NCI-H82 treated with DMSO at 0.1 percent for 48 hours (cell line): ENCODE measurements around the gene ANTXR1.

Experiments used
- DNase-seq: peaks from one replicate; lab custom pipeline; 2025; ENCODE audit not compliant: unreplicated experiment; lab: John Stamatoyannopoulos, UW

ANTXR1 gene

DNA sequence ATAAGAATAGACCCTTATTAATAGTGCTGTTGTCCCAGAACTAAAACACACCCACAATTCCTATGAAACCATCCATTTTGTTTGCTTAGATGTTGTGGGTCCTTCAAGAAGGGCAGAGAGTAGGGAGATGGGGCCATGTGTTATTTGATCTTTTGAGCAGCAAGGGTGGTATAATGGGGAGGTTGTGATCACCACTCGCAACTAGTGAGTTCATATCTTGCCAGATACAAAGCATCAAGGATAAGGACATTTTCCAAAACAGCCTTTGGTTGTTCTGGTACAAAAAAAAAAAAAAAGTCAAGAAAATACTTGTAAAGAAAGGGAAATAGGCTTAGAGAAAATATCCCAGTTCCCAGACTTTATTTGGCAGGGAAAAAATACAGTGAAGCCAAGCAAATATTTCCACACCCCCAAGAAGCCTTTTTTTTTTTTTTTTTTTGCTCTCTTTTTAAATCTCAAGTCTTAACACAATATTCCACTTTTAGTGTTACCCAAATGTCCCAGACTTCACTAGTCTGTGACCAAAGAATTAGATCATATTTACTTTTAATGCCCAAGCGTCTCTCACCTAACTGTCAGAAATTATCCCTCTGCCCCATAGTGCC lies 54.1 kb downstream of the ANTXR1 start:
- no peak for DNase-seq

DNA sequence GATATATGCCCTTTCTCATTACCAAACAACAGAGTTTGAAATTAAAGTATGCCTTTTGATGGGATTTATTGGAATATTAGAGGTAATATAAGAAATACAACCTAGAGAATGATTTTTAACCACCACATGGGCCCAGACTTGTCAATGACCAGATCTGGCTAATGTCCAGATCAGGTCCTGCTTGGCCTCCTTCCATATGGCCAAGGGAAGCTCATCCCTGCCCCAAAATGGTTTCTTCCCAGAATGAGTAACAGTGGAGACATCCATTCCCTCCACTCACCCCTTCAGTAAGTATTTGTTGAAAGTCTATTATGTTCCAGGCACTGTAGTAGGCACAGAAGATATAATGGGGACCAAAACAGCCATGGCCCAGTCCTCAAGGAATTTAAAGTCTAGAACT lies 54.9 kb downstream of the ANTXR1 start:
- DNase-seq, result no peak

DNA sequence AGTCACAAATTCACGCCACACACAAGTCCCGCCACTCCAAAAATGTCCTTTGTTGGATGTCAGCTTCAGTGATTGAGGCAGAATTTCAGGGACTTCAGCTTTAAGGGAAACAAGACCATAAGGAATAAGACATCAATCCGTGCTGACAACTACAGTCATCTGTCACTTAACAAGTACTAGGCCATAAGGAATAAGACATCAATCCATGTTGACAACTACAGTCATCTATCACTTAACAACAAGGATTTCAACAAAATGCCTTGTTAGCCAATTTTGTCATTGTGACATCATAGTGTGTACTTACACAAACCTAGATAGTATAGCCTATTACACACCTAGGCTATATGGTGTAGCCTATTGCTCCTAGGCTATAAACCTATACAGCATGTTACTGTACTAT lies 58.0 kb downstream of the ANTXR1 start:
- no peak for DNase-seq

DNA sequence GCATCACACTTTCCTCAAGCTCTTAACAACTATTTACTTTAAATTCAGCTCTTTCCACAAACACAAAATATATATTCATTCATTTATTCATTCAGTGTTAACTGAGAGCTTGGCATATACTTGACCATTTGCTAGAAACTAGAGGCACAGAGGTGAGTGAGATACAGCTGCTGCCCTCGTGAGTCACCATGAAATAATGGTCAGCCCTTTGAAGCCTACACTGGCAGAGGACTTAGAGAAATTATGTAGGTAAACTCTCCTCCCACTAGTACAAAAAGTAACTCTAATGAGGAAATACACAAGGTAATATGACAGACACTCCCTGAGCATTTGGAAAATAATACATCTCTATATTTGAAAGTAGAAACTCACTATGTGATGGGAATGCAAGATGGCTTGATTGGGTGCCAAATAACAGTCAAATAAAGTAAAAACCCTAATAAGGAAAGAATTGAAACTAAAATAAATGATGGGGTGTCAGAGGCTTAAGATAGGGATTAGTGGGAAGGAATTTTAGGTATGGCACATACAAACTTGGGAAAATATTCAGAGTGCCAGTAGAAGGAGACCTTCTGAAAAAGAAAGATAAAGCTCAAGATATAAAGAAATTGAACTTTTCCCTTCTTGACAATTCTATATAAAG lies 61.1 kb downstream of the ANTXR1 start:
- DNase-seq, result no peak

DNA sequence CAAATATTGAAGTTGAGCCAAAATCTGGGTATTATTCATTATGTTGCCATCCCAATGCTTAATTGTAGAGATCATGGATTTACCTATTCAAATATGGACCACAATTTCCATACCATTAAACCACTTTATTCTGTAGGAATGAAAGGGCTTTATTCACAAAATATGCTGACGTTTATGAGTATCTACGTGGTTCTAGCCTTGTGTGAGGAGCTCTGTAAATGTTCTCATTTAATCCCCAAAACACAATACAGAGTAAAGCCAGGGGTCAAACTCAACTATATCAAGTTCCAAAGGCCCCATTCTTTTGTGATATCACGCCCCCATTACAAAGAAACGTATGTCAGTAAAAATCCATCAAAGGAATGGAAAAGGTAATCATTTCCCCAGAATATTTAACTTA lies 61.9 kb downstream of the ANTXR1 start:
- DNase-seq, result no peak

DNA sequence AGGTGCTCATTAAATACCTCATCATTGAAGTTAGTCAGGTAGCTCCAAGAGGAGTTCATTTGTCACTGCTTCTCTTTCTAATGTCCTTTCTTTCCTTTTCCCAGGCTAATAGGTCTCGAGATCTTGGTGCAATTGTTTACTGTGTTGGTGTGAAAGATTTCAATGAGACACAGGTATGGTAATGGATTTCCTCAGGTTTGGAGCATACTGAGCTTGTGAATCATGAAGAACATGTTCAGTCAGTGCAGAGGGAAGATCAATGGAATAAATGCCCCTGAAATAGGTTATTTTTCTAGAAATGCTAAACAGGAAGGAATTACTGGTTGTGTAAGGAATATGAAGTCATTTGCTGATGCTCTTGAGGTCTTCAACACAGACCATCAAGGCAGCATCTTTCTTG lies 62.5 kb downstream of the ANTXR1 start:
- DNase-seq, result no peak

DNA sequence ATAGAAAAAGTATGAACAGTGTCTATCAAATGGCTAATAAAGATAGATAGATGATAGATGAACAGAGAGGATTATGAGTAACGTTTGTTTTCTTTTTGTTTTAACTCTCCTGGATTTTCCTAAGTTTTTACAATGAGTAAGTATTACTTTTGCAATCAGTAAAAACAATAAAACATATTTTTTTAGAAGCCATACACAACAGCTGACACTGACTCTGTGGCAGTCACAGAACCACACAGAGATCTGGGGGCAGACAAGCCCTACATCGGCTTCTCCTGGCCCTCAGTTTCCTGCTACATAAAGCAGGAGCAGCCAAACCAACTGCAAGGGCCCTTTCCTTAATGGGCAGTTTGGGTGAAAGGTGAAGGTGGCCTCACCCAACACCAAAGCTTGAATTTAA lies 63.6 kb downstream of the ANTXR1 start:
- DNase-seq, result no peak

DNA sequence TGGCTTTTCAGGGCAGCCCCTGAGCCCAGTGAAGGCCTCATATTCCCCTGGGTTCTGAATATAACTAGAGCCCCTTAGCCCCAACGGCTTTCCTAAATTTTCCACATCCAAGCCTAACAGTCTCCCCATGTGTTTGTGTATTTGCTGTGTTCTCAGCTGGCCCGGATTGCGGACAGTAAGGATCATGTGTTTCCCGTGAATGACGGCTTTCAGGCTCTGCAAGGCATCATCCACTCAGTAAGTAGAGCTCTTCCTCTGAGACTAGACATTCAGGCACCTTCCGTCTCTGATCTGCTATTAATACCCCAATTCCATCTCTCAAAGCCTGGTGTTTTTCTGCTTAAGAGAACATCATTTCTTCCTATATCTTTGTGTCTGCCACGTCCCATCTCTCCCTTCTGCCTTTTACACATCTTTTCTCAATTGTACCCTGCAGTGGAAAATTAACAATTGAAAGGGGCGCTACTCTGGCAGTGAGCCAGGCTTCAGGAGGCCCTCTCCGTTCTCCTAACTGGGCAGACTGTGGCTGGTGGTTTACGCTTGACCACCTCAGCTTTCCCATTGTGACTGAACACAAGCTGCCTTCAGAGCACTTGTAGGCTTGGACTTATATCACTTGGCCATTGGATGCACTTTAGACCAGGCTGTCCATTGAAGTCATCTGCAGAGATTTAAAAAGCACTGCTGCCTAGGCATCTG lies 64.4 kb downstream of the ANTXR1 start:
- DNase-seq, result no peak

DNA sequence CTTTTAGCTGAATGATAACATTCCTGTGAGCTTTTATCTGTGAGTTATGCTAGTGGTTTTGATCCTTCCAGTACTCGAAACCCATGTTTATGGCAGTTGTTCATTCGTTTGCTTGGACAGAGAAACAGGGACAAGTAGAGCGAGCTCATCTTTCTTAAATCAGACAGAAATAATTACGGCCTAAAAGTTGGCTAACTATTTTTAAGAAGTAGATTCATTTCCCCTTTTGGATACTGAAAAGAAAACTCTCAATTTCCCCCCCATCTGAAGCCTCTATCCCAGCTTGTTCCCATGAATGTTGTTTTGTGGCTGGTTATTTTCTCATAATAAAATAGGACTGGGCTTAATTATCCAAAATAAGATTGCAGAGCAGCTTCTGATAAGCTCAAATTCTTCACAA lies 67.1 kb downstream of the ANTXR1 start:
- DNase-seq, result no peak

DNA sequence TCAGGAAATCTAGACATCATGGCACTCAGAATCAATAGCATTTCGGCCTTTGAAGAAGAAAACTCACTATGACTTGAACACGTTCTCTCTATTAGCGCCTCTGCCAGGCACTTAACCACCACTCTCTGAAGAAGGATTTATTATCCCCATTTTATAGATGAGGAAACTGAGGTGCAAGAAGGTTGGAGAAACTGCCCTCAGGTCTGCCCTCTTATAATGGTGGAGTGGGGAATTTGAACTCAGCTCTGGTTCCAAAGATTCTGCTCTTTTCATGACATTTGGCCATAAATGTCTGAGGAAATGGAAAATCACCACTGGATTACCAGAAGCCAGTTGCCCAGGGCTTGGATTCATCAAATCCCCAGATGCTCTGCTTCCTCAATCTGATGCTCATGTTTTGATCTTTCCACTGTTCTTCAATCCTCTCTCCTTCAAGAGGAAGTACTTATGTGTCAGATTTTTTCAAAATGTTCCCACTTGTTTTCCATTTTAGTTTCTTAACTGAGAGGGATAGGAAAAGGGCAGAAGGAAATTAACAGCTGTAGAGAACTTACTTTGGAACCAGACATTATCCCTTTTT lies 68.1 kb downstream of the ANTXR1 start:
- no peak for DNase-seq

DNA sequence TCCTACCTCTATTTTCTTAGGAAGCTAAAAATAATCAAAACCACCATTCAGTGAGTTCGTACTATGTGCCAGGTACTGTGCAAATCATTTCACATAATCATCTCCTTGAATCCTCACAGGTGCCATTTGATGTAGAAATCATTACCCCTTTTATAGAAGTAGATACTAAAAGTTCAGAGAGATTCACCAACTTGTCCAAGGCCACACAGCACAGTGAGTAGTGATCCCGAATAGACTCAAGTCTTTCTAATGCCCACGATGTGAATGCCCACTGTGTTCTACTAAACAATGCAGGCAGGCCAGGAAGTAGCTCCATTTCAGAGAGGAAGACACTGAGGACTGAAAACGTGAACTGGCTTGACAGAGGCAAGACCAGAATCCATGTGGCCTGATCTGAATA lies 68.8 kb downstream of the ANTXR1 start:
- no peak for DNase-seq

DNA sequence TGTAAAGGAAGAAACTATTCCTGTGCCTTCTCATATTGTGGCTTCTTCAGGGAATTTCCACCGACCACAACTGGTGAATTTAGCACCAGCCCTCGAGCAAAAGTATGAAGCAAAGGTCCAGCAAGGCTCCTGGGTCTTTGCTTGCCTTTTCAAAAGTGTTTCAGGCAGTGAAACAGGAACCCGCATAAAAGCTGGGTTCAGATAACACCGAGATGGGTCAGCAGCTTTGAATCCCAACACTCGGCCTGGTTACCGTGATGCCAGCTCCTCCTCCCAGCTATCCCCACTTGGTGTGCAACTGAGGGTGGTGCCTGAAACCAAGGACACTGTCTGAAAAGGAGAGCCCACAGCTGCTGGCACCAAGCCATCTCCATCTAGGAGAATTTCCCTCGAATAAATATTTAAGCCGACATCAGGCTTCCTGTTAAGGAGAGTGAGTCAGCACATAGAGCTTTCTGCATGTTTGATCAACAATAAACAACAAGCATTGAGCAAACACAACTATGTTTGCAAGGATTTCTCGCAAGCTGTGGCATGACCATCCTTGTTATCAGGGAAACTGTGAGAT lies 69.5 kb downstream of the ANTXR1 start:
- DNase-seq, result no peak

DNA sequence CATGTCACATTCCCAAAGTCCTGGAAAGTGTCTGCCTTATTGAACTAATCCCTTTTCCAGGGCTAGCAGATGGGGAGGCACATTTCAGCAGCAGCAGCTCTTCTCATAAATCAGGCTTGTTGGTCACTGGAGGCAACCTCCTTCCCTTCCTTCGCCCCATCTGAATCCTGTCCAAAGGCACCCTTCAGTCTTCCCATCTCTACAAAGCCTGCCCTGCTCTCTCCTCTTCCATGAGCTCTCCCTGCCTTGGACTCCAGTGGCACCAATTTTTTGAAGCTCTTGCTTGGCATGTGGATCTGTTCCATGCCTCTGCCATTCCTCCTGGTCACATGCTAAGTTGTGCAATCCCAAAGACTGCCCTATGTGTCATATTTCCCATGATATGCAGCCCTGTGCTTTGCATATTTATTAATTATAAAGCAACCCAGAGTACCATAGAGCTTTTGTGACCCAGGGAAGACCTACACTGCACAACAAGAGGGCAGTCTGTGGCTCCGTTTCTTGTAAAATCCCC lies 70.3 kb downstream of the ANTXR1 start:
- peak; percentile 84 for DNase-seq

DNA sequence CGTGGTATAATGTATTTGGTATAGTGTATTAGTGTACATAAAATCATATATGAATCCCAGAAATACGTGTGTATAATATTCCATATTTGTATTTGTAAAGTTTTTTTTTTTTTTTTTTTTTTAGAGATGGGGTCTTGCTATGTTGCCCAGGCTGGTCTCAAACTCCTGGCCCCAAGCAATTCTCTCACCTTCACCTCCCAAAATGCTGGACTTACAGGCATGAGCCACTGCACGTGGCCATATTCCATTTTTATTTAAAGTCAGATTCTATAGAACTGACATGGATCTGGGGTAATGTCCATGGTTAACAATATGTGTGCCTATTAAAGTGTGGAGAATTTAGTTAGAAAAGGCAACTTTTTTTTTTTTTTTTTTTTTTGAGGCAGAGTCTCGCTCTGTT lies 71.5 kb downstream of the ANTXR1 start:
- DNase-seq, result no peak

DNA sequence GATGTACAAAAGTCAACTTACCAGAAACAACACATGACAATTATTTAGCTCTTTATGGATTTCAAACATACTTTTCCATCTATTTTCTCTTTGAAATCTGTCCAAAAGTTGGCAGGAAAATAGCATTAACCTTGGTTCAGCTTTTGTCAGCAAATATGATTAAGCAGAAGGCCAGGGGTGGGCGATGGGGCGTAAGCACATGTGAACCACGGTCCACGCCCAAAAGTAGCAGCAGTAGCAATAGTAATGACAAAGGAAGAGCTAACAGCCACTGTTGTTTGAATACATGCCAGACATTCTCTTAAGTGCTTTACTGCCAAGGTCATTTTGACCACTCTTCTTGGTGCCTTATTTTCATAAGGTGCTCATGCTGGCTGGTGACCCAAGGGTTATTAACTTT lies 73.5 kb downstream of the ANTXR1 start:
- no peak for DNase-seq

DNA sequence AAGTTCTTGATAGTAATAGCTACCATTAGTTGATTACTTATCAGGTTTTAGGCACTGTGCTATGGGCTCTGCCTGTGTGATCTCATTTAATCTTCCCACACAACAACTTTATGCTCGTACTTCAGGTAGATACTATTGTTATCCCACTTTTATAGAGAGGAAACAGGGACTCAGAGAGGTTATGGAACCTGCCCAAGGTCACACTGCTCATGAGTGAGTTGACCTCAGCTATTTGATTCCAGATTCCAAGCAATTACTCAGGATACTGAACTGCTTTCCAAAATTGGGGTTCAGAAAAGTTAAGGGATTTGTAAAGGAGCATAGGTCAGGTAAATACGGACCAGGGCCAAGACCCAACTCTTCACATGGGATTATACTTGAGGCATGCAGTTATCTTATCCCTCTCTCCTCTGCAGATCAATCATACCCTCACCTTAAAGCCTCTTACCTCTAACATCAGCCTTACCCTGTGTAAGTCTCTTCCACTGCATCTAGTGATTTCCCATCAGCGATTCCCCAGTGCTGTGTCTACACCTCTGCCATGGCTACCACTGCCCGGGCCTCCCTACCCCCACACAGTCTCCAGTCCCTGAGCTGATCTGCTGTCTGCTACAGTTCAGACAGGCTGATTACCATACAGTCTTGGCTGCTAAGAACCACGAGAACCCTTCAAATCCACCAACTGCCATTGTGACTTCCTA lies 74.4 kb downstream of the ANTXR1 start:
- no peak for DNase-seq

DNA sequence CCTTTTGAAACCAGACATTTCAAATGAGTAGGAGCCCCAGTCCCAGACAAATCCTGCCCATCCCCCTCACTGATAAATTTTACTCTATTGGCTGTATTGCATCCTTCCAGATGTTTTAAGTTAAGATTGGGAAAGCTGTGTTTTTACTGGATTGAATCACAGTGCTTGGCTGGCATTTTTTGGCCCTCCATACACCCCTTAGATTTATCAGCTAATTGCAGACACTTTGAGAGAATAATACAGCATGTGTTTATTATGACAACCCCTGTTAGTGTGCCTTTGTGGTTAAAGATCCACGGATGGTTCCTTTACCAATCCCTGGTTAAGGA lies 74.9 kb downstream of the ANTXR1 start:
- no peak for DNase-seq

DNA sequence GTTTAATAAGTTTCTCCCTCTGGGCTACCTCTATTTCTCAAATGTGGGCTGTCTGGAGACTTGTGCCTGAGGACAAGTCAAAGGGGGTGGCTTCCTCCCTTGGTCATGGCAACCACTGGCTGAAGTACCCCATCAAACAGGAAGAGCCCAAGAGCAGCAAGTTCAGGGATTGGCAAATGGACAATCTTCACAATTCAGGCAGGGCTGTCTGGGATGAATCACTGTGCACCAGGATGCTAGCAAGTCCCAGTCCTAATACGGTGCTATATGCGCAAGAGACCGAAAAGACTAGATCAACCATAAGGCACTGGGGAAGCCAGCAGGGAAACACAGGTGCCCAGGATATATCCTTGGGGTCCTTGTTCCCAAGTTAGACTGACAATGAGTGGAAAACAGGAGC lies 75.5 kb downstream of the ANTXR1 start:
- DNase-seq, result no peak

DNA sequence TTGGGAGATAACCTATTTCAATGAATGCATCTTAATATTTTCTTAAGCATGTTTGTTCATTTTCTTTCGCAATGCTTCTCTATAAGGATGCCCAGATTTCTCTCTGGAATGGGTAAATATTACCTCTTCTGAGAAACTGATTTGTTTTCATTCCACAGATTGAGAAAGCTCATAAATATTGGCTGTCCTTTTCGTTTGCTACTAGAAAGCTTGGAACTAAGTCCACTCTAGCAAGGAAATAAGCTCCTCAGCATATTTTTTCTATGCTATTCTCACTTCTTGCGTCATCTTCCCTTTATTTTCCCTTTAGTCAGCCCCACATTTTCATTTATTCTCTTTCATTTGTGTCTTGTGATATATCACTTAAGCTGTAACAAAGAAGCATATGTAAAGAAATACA lies 76.3 kb downstream of the ANTXR1 start:
- DNase-seq, result no peak

DNA sequence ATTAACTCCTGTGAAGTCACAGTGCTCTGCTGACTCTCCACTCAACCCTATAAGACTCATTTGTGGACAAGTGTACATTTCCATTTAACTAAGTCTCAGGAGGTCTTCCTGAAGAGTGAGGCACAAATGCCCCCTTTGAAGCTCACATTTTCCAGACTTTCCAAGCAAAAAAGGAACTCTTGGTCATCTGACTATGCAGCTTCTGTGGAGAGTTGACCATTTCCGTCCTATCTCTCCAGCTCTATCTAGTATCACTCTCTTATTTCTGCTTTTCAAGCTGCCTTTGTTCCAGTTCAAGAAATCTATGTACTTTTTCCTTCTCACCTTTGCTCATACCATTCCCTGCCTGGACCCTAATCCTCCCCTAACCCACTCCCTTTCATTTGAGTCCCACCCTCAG lies 77.0 kb downstream of the ANTXR1 start:
- no peak for DNase-seq

DNA sequence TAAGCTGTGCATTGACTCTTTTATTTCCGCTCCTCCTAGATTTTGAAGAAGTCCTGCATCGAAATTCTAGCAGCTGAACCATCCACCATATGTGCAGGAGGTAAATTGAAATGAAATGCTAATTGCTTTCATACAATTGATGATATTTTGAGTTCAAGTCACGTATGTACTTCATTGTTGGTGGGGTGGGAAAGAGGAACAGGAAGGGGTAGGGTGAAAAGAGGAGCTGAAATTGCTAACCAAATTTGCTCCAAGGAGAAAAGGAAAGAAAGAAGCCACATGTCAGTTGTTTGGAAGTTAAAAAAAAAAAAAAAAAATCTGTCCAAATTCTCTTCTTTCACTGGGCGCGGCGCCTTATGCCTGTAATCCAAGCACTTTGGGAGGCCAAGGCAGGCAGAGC lies 77.8 kb downstream of the ANTXR1 start:
- no peak for DNase-seq
